Right atrium auricular region (tissue), 2 donors: ENCODE measurements around the gene CACNA1F. TPM values are rescaled to one million over a fixed set of nuclear protein-coding genes. Genes with fewer than 3 reads are reported as not detected.

Source experiments
- DNase-seq: peaks from one replicate; pipeline ENCODE4 v3.0.0-alpha.2; 2019; ENCODE audit warnings: low spot score
- H3K27ac ChIP-seq, 2 donors: fragments of 200-600 bp; sonication (generic); 1 replicate in 1 of 2; 2 replicates in 1 of 2; pipeline ENCODE4 v1.5.1; 2016 to 2019
- H3K27me3 ChIP-seq, 2 donors: fragments of 200-600 bp; sonication (generic); one replicate each; pipeline versions ENCODE4 v1.5.1 to v1.6.0; 2017 to 2019
- H3K36me3 ChIP-seq: fragments of 200-600 bp; sonication (generic); one replicate; pipeline ENCODE4 v1.5.1; 2016
- H3K4me1 ChIP-seq, 2 donors: fragments of 200-600 bp; sonication (generic); one replicate each; pipeline versions ENCODE4 v1.5.1 to v1.6.0; 2017 to 2019
- H3K4me3 ChIP-seq, 2 donors: fragments of 200-600 bp; sonication (generic); 1 replicate in 1 of 2; 2 replicates in 1 of 2; pipeline ENCODE4 v1.5.1; 2017 to 2019; ENCODE audit warnings: mild to moderate bottlenecking in 1 of 2, moderate library complexity in 1 of 2
- H3K9me3 ChIP-seq, 2 donors: fragments of 200-600 bp; sonication (generic); one replicate each; pipeline ENCODE4 v1.5.1; 2019
- total RNA-seq, 2 donors: library from RNA; depleted of rRNA; stranded (reverse); fragments of >200 nt; gene quantifications; one replicate each; pipeline ENCODE4 v1.1.0, GENCODE V29; 2016
- TF ChIP-seq, protein P1 (sequence below), 2 donors: fragments of 200-600 bp; sonication (generic); IDR thresholded peaks; one replicate each; pipeline ENCODE4 v1.5.1; 2019; ENCODE audit warnings: antibody characterized with exemption in 2 of 2

The CACNA1F gene
- total RNA-seq, 2 donors from 2014 or later = 0.08 to 0.11 TPM

DNA sequence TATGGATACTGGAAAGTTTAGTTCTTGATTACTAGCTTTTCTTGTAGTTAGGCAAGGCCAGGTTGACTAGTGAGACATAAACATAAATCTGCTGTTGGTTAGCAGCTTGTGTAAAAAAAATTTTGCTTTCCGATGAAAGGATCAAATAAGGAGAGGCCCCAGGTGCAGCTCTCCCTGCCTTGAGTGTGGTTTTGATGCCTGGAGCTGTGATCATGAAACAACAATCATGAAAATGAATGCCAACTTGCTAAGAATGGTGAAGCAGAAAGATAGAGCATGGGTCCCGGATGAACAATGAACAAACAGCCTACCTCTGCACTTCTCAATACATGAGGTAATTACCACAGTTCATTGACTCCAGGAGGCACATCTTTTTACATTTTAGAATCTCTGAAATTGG lies 18.7 kb downstream of the CACNA1F start:
- no peak for DNase-seq
- no peak overlapping the region for H3K27ac ChIP-seq
- TF ChIP-seq, protein P1, sequence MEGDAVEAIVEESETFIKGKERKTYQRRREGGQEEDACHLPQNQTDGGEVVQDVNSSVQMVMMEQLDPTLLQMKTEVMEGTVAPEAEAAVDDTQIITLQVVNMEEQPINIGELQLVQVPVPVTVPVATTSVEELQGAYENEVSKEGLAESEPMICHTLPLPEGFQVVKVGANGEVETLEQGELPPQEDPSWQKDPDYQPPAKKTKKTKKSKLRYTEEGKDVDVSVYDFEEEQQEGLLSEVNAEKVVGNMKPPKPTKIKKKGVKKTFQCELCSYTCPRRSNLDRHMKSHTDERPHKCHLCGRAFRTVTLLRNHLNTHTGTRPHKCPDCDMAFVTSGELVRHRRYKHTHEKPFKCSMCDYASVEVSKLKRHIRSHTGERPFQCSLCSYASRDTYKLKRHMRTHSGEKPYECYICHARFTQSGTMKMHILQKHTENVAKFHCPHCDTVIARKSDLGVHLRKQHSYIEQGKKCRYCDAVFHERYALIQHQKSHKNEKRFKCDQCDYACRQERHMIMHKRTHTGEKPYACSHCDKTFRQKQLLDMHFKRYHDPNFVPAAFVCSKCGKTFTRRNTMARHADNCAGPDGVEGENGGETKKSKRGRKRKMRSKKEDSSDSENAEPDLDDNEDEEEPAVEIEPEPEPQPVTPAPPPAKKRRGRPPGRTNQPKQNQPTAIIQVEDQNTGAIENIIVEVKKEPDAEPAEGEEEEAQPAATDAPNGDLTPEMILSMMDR (IDR thresholded peaks at IDR 0.05) = no peak
- no peaks in the 10 kb centered on the region for H3K27me3 ChIP-seq
- no peaks in the 10 kb centered on the region for H3K9me3 ChIP-seq
- H3K4me1 ChIP-seq = no peaks in the 10 kb centered on the region
- H3K4me3 ChIP-seq = no peak overlapping the region
- no peaks in the 10 kb centered on the region for H3K36me3 ChIP-seq

DNA sequence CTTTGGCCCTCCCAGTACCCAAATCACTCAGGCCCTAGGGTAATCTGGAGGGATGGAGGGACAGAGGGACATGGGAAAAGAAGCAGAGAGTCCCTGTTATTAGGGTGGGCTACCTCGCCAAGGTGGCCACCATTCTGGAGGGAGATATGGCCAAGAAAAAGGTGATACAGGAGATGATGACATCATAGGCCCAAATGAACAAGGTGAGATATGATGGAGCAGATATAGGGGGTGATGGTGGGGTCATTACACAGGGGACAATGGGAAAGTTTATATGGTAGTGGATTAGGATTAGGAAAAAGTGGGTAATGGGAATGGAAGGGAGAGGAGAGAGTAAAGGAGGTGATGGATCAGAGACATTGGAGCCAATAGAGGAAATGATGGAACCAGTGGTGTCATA lies 20.3 kb downstream of the CACNA1F start:
- no peaks in the 10 kb centered on the region for H3K4me1 ChIP-seq
- H3K27me3 ChIP-seq = no peaks in the 10 kb centered on the region
- no peak for DNase-seq
- TF ChIP-seq, protein P1 (IDR thresholded peaks at IDR 0.05) = no peak
- H3K27ac ChIP-seq = no peak overlapping the region
- no peak overlapping the region for H3K4me3 ChIP-seq
- H3K36me3 ChIP-seq = no peaks in the 10 kb centered on the region
- no peaks in the 10 kb centered on the region for H3K9me3 ChIP-seq

- DNase-seq = no peak
- Histone ChIP-seq H3K27me3 (no peaks in the 10 kb centered on the region), H3K36me3 (no peaks in the 10 kb centered on the region), H3K9me3 (no peaks in the 10 kb centered on the region), H3K4me1 (no peaks in the 10 kb centered on the region), H3K4me3 (no peak overlapping the region), H3K27ac (no peak overlapping the region)
- TF ChIP-seq, protein P1 (IDR thresholded peaks at IDR 0.05) = no peak
Observed at GRCh38 chrX:49212209-49212608, 20.9 kb downstream of the CACNA1F start.

GRCh38 chrX:49211074-49211473 lies 22.1 kb downstream of the CACNA1F start:
- no peak overlapping the region for H3K27ac ChIP-seq
- DNase-seq = no peak
- H3K36me3 ChIP-seq = no peaks in the 10 kb centered on the region
- H3K4me1 ChIP-seq = no peaks in the 10 kb centered on the region
- no peaks in the 10 kb centered on the region for H3K9me3 ChIP-seq
- no peak overlapping the region for H3K4me3 ChIP-seq
- no peaks in the 10 kb centered on the region for H3K27me3 ChIP-seq
- TF ChIP-seq, protein P1 (IDR thresholded peaks at IDR 0.05) = no peak

DNA sequence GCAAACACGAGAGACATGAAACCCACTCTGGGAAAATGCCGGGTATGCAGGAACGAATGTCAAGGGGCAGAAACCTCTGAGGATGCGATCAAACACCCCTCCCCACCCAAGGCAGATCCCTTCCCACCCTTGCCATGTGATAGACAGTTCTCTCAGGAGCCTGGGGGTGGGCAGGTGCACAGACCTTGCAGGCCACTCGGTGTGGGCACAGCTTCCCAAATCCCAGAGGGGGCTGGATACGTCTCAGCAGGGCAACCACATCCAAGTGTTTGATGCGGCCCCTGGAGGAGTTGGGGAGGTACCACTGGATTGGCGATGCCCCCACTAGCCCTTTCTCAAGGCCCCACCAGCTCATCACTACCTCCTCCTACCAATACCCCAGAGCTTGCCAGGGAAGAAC lies 22.7 kb downstream of the CACNA1F start:
- TF ChIP-seq, protein P1 (IDR thresholded peaks at IDR 0.05) = no peak

DNA sequence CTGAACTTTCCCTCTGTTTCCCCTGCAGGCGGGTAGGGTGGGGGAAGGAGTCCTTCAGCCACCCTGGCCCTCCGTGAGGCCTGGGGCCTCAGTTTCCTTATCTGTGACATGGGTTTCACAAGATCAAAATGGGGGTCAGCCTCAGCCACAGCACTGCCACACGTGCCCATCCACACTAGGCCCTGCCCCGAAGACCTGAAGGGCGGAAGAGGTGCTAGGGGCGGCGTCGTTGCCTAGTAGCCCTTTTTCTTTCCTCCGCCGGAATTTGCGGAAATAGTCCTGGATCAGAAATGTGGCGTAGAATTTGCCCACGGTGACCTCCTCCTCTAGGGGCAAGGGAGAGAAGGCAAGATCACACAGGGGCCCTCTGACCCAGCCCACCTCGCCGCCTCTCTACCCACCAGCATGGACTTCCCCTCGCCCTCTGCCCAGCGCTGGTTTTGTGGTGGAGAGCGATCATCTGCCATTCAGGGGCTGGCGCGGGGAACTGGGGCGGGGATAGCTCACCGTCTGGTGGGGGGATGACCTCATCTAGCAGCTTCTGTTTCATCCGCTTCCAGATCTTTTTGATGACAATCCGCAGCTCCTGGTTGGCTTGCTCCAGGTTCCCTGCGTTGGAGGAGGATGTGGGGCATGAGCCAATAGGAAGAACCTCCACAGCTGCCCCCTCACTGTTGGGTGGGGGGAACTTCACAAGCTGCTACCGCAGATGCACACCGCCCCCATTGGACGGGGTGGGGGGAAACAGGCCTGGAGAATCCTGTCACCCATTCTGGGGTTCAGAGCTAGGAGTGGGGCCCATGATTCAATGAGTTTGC lies 23.5 kb downstream of the CACNA1F start:
- H3K4me1 ChIP-seq = no peaks in the 10 kb centered on the region
- no peak overlapping the region for H3K4me3 ChIP-seq
- no peaks in the 10 kb centered on the region for H3K27me3 ChIP-seq
- no peak for DNase-seq
- no peaks in the 10 kb centered on the region for H3K9me3 ChIP-seq
- no peaks in the 10 kb centered on the region for H3K36me3 ChIP-seq
- H3K27ac ChIP-seq = no peak overlapping the region
- TF ChIP-seq, protein P1 (IDR thresholded peaks at IDR 0.05) = no peak

More for the DNA sequence above, 22.7 kb downstream of the CACNA1F start:
- H3K27ac ChIP-seq = no peak overlapping the region
- no peaks in the 10 kb centered on the region for H3K27me3 ChIP-seq
- DNase-seq = no peak
- no peaks in the 10 kb centered on the region for H3K4me1 ChIP-seq
- no peaks in the 10 kb centered on the region for H3K9me3 ChIP-seq
- no peaks in the 10 kb centered on the region for H3K36me3 ChIP-seq
- no peak overlapping the region for H3K4me3 ChIP-seq
